ENCODE measurements around the gene LACC1.

DNA sequence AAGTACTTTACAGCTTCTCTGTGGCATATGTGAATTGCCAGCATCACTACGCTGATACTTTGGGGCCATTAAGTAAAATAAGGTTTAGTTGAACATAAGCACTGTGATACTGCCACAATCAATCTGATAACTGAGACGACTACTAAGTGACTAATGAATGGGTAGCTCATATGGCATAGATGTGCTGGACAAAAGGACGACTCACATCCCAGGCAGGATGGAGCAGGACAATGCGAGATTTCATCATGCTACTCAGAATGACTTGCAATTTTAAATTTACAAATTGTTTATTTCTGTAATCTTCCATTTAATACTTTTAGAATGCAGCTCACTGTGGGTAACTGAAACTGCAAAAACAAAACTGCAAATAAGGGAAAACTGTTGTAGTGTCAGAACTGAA lies 13.8 kb upstream of the LACC1 start:
- TF ChIP-seq POLR2AphosphoS5 (IDR thresholded peaks at IDR 0.05; ENCODE audit: low read depth, low read length) (no peak), POLR2A (IDR thresholded peaks at IDR 0.05; ENCODE audit: low read depth, low read length) (no peak)
